Measurements from ENCODE around the gene WHRN. TPM values are rescaled to one million over a fixed set of nuclear protein-coding genes. Genes with fewer than 3 reads are reported as not detected.

The WHRN gene
- total RNA-seq, 1 experiment from 2014 or later = 1.4 TPM

GRCh38 chr9:114396558-114397218 lies 108.6 kb downstream of the WHRN start:
- H3K4me3 Mint-ChIP-seq (ENCODE audit: unreplicated experiment) = peak overlapping the region; percentile 91
- peaks cover 19% of the 10 kb centered on the region for H3K4me1 Mint-ChIP-seq (ENCODE audit: low read depth, unreplicated experiment)
- Histone ChIP-seq H3K4me3 (ENCODE audit: low read depth, low read length) (no peak overlapping the region), H3K27me3 (replicated peaks; ENCODE audit: control insufficient read depth, insufficient read depth, low read length) (no peaks in the 10 kb centered on the region), H3K36me3 (ENCODE audit: control insufficient read depth, insufficient read depth, low read length) (no peaks in the 10 kb centered on the region), H3K4me1 (peaks cover 23% of the 10 kb centered on the region), H3K9me3 (no peaks in the 10 kb centered on the region)
- peaks cover 25% of the 10 kb centered on the region for H3K36me3 Mint-ChIP-seq (ENCODE audit: insufficient read depth, unreplicated experiment)
- no TSS peak for BruUV-seq (replicated peaks)
- ChIA-PET POLR2A (interaction anchor here (0.7 to 2.3 kb wide), 3 partner anchors 51 to 190 kb away, joined by 3 to 7 read pairs (median 3); partner anchors contain the start of gene ATP6V1G1), CTCF (no interaction called here)
- peak overlapping the region; percentile 99 for H3K27ac Mint-ChIP-seq (ENCODE audit: unreplicated experiment)
- no peaks in the 10 kb centered on the region for H3K27me3 Mint-ChIP-seq (ENCODE audit: insufficient read depth, unreplicated experiment)
- no peaks in the 10 kb centered on the region for H3K9me3 Mint-ChIP-seq (ENCODE audit: unreplicated experiment)
- DNase-seq = peak in 1 of 2 experiments; percentile 82
- TF ChIP-seq, protein P1, sequence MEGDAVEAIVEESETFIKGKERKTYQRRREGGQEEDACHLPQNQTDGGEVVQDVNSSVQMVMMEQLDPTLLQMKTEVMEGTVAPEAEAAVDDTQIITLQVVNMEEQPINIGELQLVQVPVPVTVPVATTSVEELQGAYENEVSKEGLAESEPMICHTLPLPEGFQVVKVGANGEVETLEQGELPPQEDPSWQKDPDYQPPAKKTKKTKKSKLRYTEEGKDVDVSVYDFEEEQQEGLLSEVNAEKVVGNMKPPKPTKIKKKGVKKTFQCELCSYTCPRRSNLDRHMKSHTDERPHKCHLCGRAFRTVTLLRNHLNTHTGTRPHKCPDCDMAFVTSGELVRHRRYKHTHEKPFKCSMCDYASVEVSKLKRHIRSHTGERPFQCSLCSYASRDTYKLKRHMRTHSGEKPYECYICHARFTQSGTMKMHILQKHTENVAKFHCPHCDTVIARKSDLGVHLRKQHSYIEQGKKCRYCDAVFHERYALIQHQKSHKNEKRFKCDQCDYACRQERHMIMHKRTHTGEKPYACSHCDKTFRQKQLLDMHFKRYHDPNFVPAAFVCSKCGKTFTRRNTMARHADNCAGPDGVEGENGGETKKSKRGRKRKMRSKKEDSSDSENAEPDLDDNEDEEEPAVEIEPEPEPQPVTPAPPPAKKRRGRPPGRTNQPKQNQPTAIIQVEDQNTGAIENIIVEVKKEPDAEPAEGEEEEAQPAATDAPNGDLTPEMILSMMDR (IDR thresholded peaks at IDR 0.05; ENCODE audit: insufficient read depth in 1 of 2, low read depth in 1 of 2, low read length in 1 of 2, severe bottlenecking in 1 of 2, unreplicated experiment in 1 of 2) = no peak
- intact Hi-C loops (cut with micrococcal nuclease; ENCODE audit: unreplicated experiment) = loop anchor here (2.0 to 5.0 kb wide), 2 partner anchors 48 to 191 kb away; partner anchors contain the start of gene ATP6V1G1

GRCh38 chr9:114395768-114396167 lies 109.5 kb downstream of the WHRN start:
- no peak for DNase-seq
- TF ChIP-seq, protein P1 (IDR thresholded peaks at IDR 0.05; ENCODE audit: insufficient read depth in 1 of 2, low read depth in 1 of 2, low read length in 1 of 2, severe bottlenecking in 1 of 2, unreplicated experiment in 1 of 2) = no peak
- peaks cover 15% of the 10 kb centered on the region for H3K4me1 ChIP-seq
- intact Hi-C loops (cut with micrococcal nuclease; ENCODE audit: unreplicated experiment) = loop anchor here (2.0 to 5.0 kb wide), 2 partner anchors 47 to 192 kb away; partner anchors contain the start of gene ATP6V1G1
- POLR2A ChIA-PET = no interaction called here
- H3K4me3 Mint-ChIP-seq (ENCODE audit: unreplicated experiment) = no peak overlapping the region
- H3K4me3 ChIP-seq (ENCODE audit: low read depth, low read length) = no peak overlapping the region
- H3K9me3 ChIP-seq = no peaks in the 10 kb centered on the region
- BruUV-seq (replicated peaks) = no TSS peak
- CTCF ChIA-PET = interaction anchor here (0.6 kb wide), 1 partner anchor 41 kb away, joined by 3 read pairs; no protein-coding TSS in a partner anchor
- H3K36me3 ChIP-seq (ENCODE audit: control insufficient read depth, insufficient read depth, low read length) = no peaks in the 10 kb centered on the region
- no peak overlapping the region for H3K27ac Mint-ChIP-seq (ENCODE audit: unreplicated experiment)
- H3K36me3 Mint-ChIP-seq (ENCODE audit: insufficient read depth, unreplicated experiment) = peaks cover 25% of the 10 kb centered on the region
- no peaks in the 10 kb centered on the region for H3K27me3 Mint-ChIP-seq (ENCODE audit: insufficient read depth, unreplicated experiment)
- H3K4me1 Mint-ChIP-seq (ENCODE audit: low read depth, unreplicated experiment) = peaks cover 19% of the 10 kb centered on the region
- H3K27me3 ChIP-seq (replicated peaks; ENCODE audit: control insufficient read depth, insufficient read depth, low read length) = no peaks in the 10 kb centered on the region
- H3K9me3 Mint-ChIP-seq (ENCODE audit: unreplicated experiment) = no peaks in the 10 kb centered on the region

DNA sequence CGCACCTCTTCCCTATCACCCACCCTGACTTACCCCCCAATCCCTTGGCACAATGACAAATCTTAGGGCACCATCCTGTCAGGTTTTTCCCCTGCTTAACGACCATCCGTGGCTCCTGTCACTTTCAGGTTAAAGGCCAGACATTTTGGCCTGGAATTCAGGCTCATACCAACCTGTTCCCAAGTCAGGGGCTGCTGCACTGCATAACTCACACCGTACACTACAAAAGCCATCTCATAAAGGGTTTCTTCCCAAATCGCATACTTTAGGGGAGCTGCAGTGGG lies 110.0 kb downstream of the WHRN start:
- ChIA-PET CTCF (interaction anchor here (0.6 kb wide), 1 partner anchor 41 kb away, joined by 3 read pairs; no protein-coding TSS in a partner anchor), POLR2A (no interaction called here)
- intact Hi-C loops (cut with micrococcal nuclease; ENCODE audit: unreplicated experiment) = loop anchor here (5.0 kb wide), 1 partner anchor 192 kb away; the partner anchor contains the start of gene ATP6V1G1
- Mint-ChIP-seq H3K9me3 (ENCODE audit: unreplicated experiment) (no peaks in the 10 kb centered on the region), H3K27ac (ENCODE audit: unreplicated experiment) (no peak overlapping the region), H3K36me3 (ENCODE audit: insufficient read depth, unreplicated experiment) (peaks cover 25% of the 10 kb centered on the region), H3K4me1 (ENCODE audit: low read depth, unreplicated experiment) (peaks cover 19% of the 10 kb centered on the region), H3K27me3 (ENCODE audit: insufficient read depth, unreplicated experiment) (no peaks in the 10 kb centered on the region), H3K4me3 (ENCODE audit: unreplicated experiment) (no peak overlapping the region)
- TF ChIP-seq, protein P1 (IDR thresholded peaks at IDR 0.05; ENCODE audit: insufficient read depth in 1 of 2, low read depth in 1 of 2, low read length in 1 of 2, severe bottlenecking in 1 of 2, unreplicated experiment in 1 of 2) = no peak
- BruUV-seq (replicated peaks) = no TSS peak
- Histone ChIP-seq H3K27me3 (replicated peaks; ENCODE audit: control insufficient read depth, insufficient read depth, low read length) (no peaks in the 10 kb centered on the region), H3K4me3 (ENCODE audit: low read depth, low read length) (no peak overlapping the region), H3K36me3 (ENCODE audit: control insufficient read depth, insufficient read depth, low read length) (no peaks in the 10 kb centered on the region), H3K4me1 (peaks cover 15% of the 10 kb centered on the region), H3K9me3 (no peaks in the 10 kb centered on the region)
- no peak for DNase-seq
